Colonic mucosa (tissue), 4 donors: ENCODE results near the gene FARS2. TPM values are rescaled to one million over a fixed set of nuclear protein-coding genes. Genes with fewer than 3 reads are reported as not detected.

Experiments
- DNase-seq: peaks from one replicate; pipeline ENCODE4 v3.0.0-alpha.2; 2020
- H3K27ac ChIP-seq: fragments of 200-600 bp; one replicate; pipeline ENCODE4 v1.8.0; 2021
- H3K27me3 ChIP-seq: fragments of 200-600 bp; one replicate; pipeline ENCODE4 v1.8.0; 2021
- H3K36me3 ChIP-seq: fragments of 200-600 bp; one replicate; pipeline ENCODE4 v1.8.0; 2021
- H3K4me1 ChIP-seq: fragments of 200-600 bp; one replicate; pipeline ENCODE4 v1.8.0; 2021; ENCODE audit warnings: mild to moderate bottlenecking
- H3K4me3 ChIP-seq: fragments of 200-600 bp; one replicate; pipeline ENCODE4 v1.8.0; 2021
- H3K9ac ChIP-seq, 2 donors: one replicate each; pipeline ENCODE4 v1.7.0; 2013; ENCODE audit warnings: control low read depth in 2 of 2, low read depth in 2 of 2, low read length in 2 of 2
- H3K9me3 ChIP-seq: fragments of 200-600 bp; one replicate; pipeline ENCODE4 v1.8.0; 2021
- CTCF ChIP-seq: fragments of 200-600 bp; IDR thresholded peaks from one replicate; pipeline ENCODE4 v1.8.0; 2022; ENCODE audit warnings: antibody characterized with exemption, mild to moderate bottlenecking
- intact Hi-C: fragments of 100-400 bp; cut with DNase I; formaldehyde crosslinking; loops from one replicate; pipeline ENCODE4 v1.14.1; 2022
- total RNA-seq, 2 donors: library from RNA; stranded (reverse); fragmentation: NEBNext Ultra II Directional in 1 of 2; extraction: Animal tissue kit (Norgen Biotek cat#: 25700) in 1 of 2; gene quantifications; one replicate each; pipeline ENCODE4 v1.2.1, GENCODE V29; 2021
- donor health status: healthy.
- donor health status: DM: no; HTN: no; CAD: no.
- donor health status: DM: no; HTN: no; CAD: no.

Gene FARS2
- total RNA-seq, 2 donors from 2014 or later = 14.7 to 23.0 TPM

- intact Hi-C loops = no loop called here
Measured at GRCh38 chr6:5811997-5812396, 550.7 kb downstream of the FARS2 start.

GRCh38 chr6:5813625-5814027, 552.3 kb downstream of the FARS2 start:
- Histone ChIP-seq H3K9ac (no peak overlapping the region), H3K27ac (no peak overlapping the region), H3K4me3 (no peak overlapping the region), H3K4me1 (no peaks in the 10 kb centered on the region), H3K9me3 (no peaks in the 10 kb centered on the region), H3K36me3 (no peaks in the 10 kb centered on the region), H3K27me3 (no peaks in the 10 kb centered on the region)
- TF ChIP-seq CTCF = no peak
- DNase-seq = no peak
- intact Hi-C loops = no loop called here

More at GRCh38 chr6:5811997-5812396, 550.7 kb downstream of the FARS2 start:
- H3K27ac ChIP-seq = no peak overlapping the region
- H3K9me3 ChIP-seq = no peaks in the 10 kb centered on the region
- H3K4me1 ChIP-seq = no peaks in the 10 kb centered on the region
- no peak overlapping the region for H3K9ac ChIP-seq
- no peaks in the 10 kb centered on the region for H3K27me3 ChIP-seq
- no peak overlapping the region for H3K4me3 ChIP-seq
- H3K36me3 ChIP-seq = no peaks in the 10 kb centered on the region
- DNase-seq = no peak
- no peak for TF ChIP-seq CTCF

GRCh38 chr6:5814116-5814515, 552.8 kb downstream of the FARS2 start:
- no peaks in the 10 kb centered on the region for H3K36me3 ChIP-seq
- intact Hi-C loops = no loop called here
- no peak for DNase-seq
- no peaks in the 10 kb centered on the region for H3K4me1 ChIP-seq
- no peak overlapping the region for H3K27ac ChIP-seq
- no peaks in the 10 kb centered on the region for H3K9me3 ChIP-seq
- H3K9ac ChIP-seq = no peak overlapping the region
- no peak overlapping the region for H3K4me3 ChIP-seq
- TF ChIP-seq CTCF = no peak
- no peaks in the 10 kb centered on the region for H3K27me3 ChIP-seq

- Histone ChIP-seq H3K36me3 (no peaks in the 10 kb centered on the region), H3K4me1 (no peaks in the 10 kb centered on the region), H3K4me3 (no peak overlapping the region), H3K9me3 (no peaks in the 10 kb centered on the region), H3K27ac (no peak overlapping the region), H3K27me3 (no peaks in the 10 kb centered on the region), H3K9ac (no peak overlapping the region)
- intact Hi-C loops = no loop called here
- no peak for TF ChIP-seq CTCF
- DNase-seq = no peak
Measured at GRCh38 chr6:5814901-5815300, 553.6 kb downstream of the FARS2 start.

GRCh38 chr6:5817869-5818268, 556.6 kb downstream of the FARS2 start:
- Histone ChIP-seq H3K4me3 (no peak overlapping the region), H3K27me3 (no peaks in the 10 kb centered on the region), H3K9me3 (no peaks in the 10 kb centered on the region), H3K9ac (no peak overlapping the region), H3K27ac (no peak overlapping the region), H3K36me3 (no peaks in the 10 kb centered on the region), H3K4me1 (no peaks in the 10 kb centered on the region)
- DNase-seq = no peak
- intact Hi-C loops = no loop called here
- TF ChIP-seq CTCF = no peak

GRCh38 chr6:5818959-5819358, 557.6 kb downstream of the FARS2 start:
- Histone ChIP-seq H3K27me3 (no peaks in the 10 kb centered on the region), H3K9ac (no peak overlapping the region), H3K27ac (no peak overlapping the region), H3K36me3 (no peaks in the 10 kb centered on the region), H3K4me1 (no peaks in the 10 kb centered on the region), H3K9me3 (no peaks in the 10 kb centered on the region), H3K4me3 (no peak overlapping the region)
- intact Hi-C loops = no loop called here
- TF ChIP-seq CTCF = no peak
- no peak for DNase-seq
